ENCODE results near the gene SEMA3B.

DNA sequence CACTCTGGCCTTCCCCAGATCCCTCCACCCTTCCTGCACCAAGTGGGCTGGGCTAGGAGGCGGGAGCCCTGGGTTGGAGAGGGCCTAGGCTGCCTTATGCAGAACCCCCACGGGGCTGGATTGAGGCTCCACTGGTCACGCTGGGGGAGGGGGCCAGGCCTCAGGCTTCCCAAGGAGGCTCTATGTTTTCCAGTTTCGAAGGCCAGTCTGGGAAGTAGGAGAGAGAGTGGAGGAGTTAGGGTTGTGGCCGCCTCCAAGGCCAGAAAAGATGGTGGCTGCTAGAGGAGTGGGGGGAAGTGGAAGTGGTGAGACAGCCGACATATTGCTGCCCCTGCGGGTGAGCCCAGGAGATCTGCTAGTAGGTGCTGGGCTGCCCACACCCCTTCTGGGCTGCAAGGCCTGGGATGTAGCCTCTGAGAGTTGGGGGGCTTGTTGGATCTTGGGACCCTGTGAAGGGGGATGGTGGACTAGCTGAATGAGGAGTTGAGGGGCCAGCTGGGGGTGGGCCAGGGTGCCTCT lies 31.8 kb upstream of the SEMA3B start:
- TF ChIP-seq, protein P1, sequence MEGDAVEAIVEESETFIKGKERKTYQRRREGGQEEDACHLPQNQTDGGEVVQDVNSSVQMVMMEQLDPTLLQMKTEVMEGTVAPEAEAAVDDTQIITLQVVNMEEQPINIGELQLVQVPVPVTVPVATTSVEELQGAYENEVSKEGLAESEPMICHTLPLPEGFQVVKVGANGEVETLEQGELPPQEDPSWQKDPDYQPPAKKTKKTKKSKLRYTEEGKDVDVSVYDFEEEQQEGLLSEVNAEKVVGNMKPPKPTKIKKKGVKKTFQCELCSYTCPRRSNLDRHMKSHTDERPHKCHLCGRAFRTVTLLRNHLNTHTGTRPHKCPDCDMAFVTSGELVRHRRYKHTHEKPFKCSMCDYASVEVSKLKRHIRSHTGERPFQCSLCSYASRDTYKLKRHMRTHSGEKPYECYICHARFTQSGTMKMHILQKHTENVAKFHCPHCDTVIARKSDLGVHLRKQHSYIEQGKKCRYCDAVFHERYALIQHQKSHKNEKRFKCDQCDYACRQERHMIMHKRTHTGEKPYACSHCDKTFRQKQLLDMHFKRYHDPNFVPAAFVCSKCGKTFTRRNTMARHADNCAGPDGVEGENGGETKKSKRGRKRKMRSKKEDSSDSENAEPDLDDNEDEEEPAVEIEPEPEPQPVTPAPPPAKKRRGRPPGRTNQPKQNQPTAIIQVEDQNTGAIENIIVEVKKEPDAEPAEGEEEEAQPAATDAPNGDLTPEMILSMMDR (conservative IDR thresholded peaks at IDR 0.05; ENCODE audit: low read depth, low read length) = no peak
- TF ChIP-seq MAFK (IDR thresholded peaks at IDR 0.05; ENCODE audit: low read depth, low read length) = no peak
- no peak for TF ChIP-seq RFX5 (IDR thresholded peaks at IDR 0.05; ENCODE audit: low read depth, low read length)
- TF ChIP-seq, protein P2, sequence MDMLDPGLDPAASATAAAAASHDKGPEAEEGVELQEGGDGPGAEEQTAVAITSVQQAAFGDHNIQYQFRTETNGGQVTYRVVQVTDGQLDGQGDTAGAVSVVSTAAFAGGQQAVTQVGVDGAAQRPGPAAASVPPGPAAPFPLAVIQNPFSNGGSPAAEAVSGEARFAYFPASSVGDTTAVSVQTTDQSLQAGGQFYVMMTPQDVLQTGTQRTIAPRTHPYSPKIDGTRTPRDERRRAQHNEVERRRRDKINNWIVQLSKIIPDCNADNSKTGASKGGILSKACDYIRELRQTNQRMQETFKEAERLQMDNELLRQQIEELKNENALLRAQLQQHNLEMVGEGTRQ (IDR thresholded peaks at IDR 0.05; ENCODE audit: low read depth, low read length) = no peak
- TF ChIP-seq RAD21 (IDR thresholded peaks at IDR 0.05; ENCODE audit: low read length) = no peak
- TF ChIP-seq POLR2A (IDR thresholded peaks at IDR 0.05; ENCODE audit: low read depth, low read length) = no peak
